SKM-1 (cell line): ENCODE measurements around the gene FGF1.

ENCODE experiments used
- DNase-seq: peaks from one replicate; lab custom pipeline; 2025; ENCODE audit not compliant: unreplicated experiment; lab: John Stamatoyannopoulos, UW

Gene FGF1

GRCh38 chr5:142697356-142698255 is 11.7 kb upstream of the FGF1 start:
- DNase-seq, result peak; percentile 24

GRCh38 chr5:142696379-142696778 is 10.5 kb upstream of the FGF1 start:
- DNase-seq, result no peak

- no peak for DNase-seq
Measured at GRCh38 chr5:142694092-142694856, 8.4 kb upstream of the FGF1 start.

GRCh38 chr5:142692321-142692894 is 6.5 kb upstream of the FGF1 start:
- DNase-seq, result peak; percentile 33

GRCh38 chr5:142690667-142691066 is 4.8 kb upstream of the FGF1 start:
- no peak for DNase-seq

- no peak for DNase-seq
Measured at GRCh38 chr5:142689081-142689480, 3.2 kb upstream of the FGF1 start.

GRCh38 chr5:142688281-142688989 is 2.5 kb upstream of the FGF1 start:
- no peak for DNase-seq

- no peak for DNase-seq
Measured at GRCh38 chr5:142686968-142687367, 1.1 kb upstream of the FGF1 start.

GRCh38 chr5:142686210-142686734 is 382 bp upstream of the FGF1 start:
- DNase-seq, result no peak

- DNase-seq, result no peak
Measured at GRCh38 chr5:142684508-142685041, 1.3 kb downstream of the FGF1 start.

- no peak for DNase-seq
Measured at GRCh38 chr5:142683881-142684505, 1.9 kb downstream of the FGF1 start.

GRCh38 chr5:142683116-142683515 is 2.8 kb downstream of the FGF1 start:
- no peak for DNase-seq

GRCh38 chr5:142680605-142681259 is 5.2 kb downstream of the FGF1 start:
- DNase-seq, result no peak

- DNase-seq, result no peak
Measured at GRCh38 chr5:142679744-142680143, 6.1 kb downstream of the FGF1 start.

GRCh38 chr5:142678529-142678928 is 7.4 kb downstream of the FGF1 start:
- DNase-seq, result no peak

GRCh38 chr5:142677198-142677597 is 8.7 kb downstream of the FGF1 start:
- no peak for DNase-seq

- DNase-seq, result no peak
Measured at GRCh38 chr5:142676318-142676717, 9.6 kb downstream of the FGF1 start.

- DNase-seq, result no peak
Measured at GRCh38 chr5:142674531-142675469, 11.1 kb downstream of the FGF1 start.

- DNase-seq, result no peak
Measured at GRCh38 chr5:142671801-142672200, 14.1 kb downstream of the FGF1 start.
